Spleen (tissue), 11 donors: Measurements from ENCODE around the gene ZNF296. TPM values are rescaled to one million over a fixed set of nuclear protein-coding genes. Genes with fewer than 3 reads are reported as not detected.
A peak's percentile ranks its signal among the peaks of the same experiment; 100 is the strongest.
"Not testable (repeated sequence)": the region's sequence is repeated elsewhere in the genome, so short reads cannot be mapped to it uniquely, and the experiment has no call there.

Source experiments
- DNase-seq: peaks from one replicate; pipeline ENCODE4 v3.0.0-alpha.2; 2020
- H3K27ac ChIP-seq, 8 donors: fragments of 200-600 bp; sonication (generic) in 7 of 8; 1 replicate in 4 of 8; 2 replicates in 4 of 8; pipeline versions ENCODE4 v1.5.0 to v1.8.0; 2016 to 2021; ENCODE audit warnings: inconsistent platforms in 4 of 8, mild to moderate bottlenecking in 4 of 8, moderate library complexity in 1 of 8
- H3K27me3 ChIP-seq, 7 donors: fragments of 200-600 bp; sonication (generic) in 6 of 7; replicated peaks in 1 of 7; 1 replicate in 4 of 7; 2 replicates in 3 of 7; pipeline versions ENCODE4 v1.5.0 to v1.8.0; 2016 to 2021; ENCODE audit warnings: inconsistent platforms in 3 of 7, mild to moderate bottlenecking in 1 of 7
- H3K36me3 ChIP-seq, 6 donors: fragments of 200-600 bp; sonication (generic) in 5 of 6; 1 replicate in 4 of 6; 2 replicates in 2 of 6; pipeline versions ENCODE4 v1.5.0 to v1.8.0; 2016 to 2021; ENCODE audit warnings: inconsistent platforms in 2 of 6
- H3K4me1 ChIP-seq, 6 donors: fragments of 200-600 bp; sonication (generic) in 5 of 6; 1 replicate in 3 of 6; 2 replicates in 3 of 6; pipeline versions ENCODE4 v1.5.0 to v1.8.0; 2016 to 2021; ENCODE audit warnings: inconsistent platforms in 3 of 6
- H3K4me3 ChIP-seq, 8 donors: fragments of 200-600 bp; sonication (generic) in 7 of 8; 1 replicate in 4 of 8; 2 replicates in 4 of 8; pipeline versions ENCODE4 v1.5.0 to v1.8.0; 2016 to 2021; ENCODE audit warnings: inconsistent platforms in 4 of 8, mild to moderate bottlenecking in 4 of 8, moderate library complexity in 2 of 8
- H3K9me3 ChIP-seq, 8 donors: fragments of 200-600 bp; sonication (generic) in 7 of 8; 1 replicate in 4 of 8; 2 replicates in 4 of 8; pipeline versions ENCODE4 v1.5.0 to v1.8.0; 2016 to 2021; ENCODE audit warnings: inconsistent platforms in 4 of 8
- POLR2A ChIP-seq, 3 donors: fragments of 450-650 bp; IDR thresholded peaks; one replicate each; pipeline ENCODE4 v1.5.1; 2017; ENCODE audit warnings: antibody characterized with exemption in 3 of 3, mild to moderate bottlenecking in 1 of 3
- POLR2AphosphoS5 ChIP-seq, 3 donors: sonication (generic); formaldehyde crosslinking; IDR thresholded peaks; one replicate each; pipeline ENCODE4 v1.5.1; 2017; ENCODE audit warnings: antibody characterized with exemption in 3 of 3
- WGBS, 5 donors: extraction: QIAGEN DNeasy Blood & Tissue Kit in 3 of 5; methylation state at CpG; one replicate each; pipeline versions ENCODE4 v1.1.5 to v1.1.7; 2013 to 2018; 5-methylcytosine and 5-hydroxymethylcytosine counted together
- intact Hi-C: fragments of 100-400 bp; cut with DNase I; formaldehyde crosslinking; loops from one replicate; pipeline ENCODE4 v1.15.0; 2023; ENCODE audit warnings: low total_unique reads
- polyA plus RNA-seq, 3 donors: library from polyadenylated mRNA; stranded (reverse); fragments of 200-250 nt; gene quantifications; one replicate each; pipeline ENCODE4 v1.2.1, GENCODE V29; 2013
- total RNA-seq, 7 donors: library from RNA; depleted of rRNA in 3 of 7; stranded (reverse); fragments of >200 nt in 3 of 7; fragmentation: NEBNext Ultra II Directional in 4 of 7; extraction: Animal tissue kit (Norgen Biotek cat#: 25700) in 4 of 7; gene quantifications; one replicate each; pipeline versions ENCODE4 v1.1.0 to v1.2.1, GENCODE V29; 2016 to 2021
- TF ChIP-seq, protein P1 (sequence below), 11 experiments: fragments of 200-600 bp in 7 of 11; fragments of 450-650 bp in 4 of 11; sonication (generic) in 4 of 11; IDR thresholded peaks in 8 of 11; conservative IDR thresholded peaks in 3 of 11; 1 replicate in 7 of 11; 2 replicates in 4 of 11; pipeline versions ENCODE4 v1.4.0 to v1.8.0; 2016 to 2021; ENCODE audit warnings: antibody characterized with exemption in 11 of 11, inconsistent platforms in 4 of 11, mild to moderate bottlenecking in 1 of 11
- donor health status: healthy with polysubstance abuse.
- donor health status: DM: no; HTN: no; CAD: no; lungs with moderate emphysema.
- donor health status: DM: no; HTN: no; CAD: no.
- donor health status: Bipolar disorder and iron deficiency.
- donor health status: healthy.
- donor health status: DM: no; HTN: no; CAD: no.
- donor health status: DM: yes; HTN: yes; CAD: no.

The ZNF296 gene
- total and polyA plus RNA-seq, 10 donors: 3.9 to 11.9 (median 7.4) TPM

DNA sequence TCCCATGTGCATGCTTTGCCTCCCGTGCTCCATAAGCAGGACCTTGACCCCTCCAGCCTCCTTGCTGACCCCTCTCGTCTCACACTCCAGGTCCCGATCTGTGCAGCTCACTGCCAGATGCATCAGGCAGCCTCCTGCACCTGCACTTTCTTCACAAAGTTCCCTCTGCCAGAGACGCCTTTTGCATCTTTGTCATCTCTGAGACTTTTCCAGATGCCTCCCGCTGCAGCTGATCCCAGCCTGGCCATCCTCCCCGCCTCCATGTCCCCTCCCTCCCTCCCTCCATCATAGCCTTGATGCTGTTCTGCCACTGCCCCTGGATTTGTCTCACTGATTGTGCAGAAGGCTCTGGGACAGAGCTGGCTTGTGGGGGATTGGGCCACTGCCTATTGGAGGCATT is 46.6 kb upstream of the ZNF296 start:
- no peak overlapping the region for H3K27ac ChIP-seq
- WGBS, 5 donors: 75 to 90% (median 88%) methylated on average over 6 of the region's 6 CpGs

GRCh38 chr19:45121827-45122345 is 45.6 kb upstream of the ZNF296 start:
- no peak overlapping the region for H3K27ac ChIP-seq
- peaks cover 24 to 72% (median 61%) of the 10 kb centered on the region in 6 donors for H3K4me1 ChIP-seq
- peaks cover 0 to 8% (median 0%) of the 10 kb centered on the region in 6 donors for H3K36me3 ChIP-seq
- intact Hi-C loops: no loop called here
- no peaks in the 10 kb centered on the region for H3K27me3 ChIP-seq
- TF ChIP-seq POLR2AphosphoS5 (IDR thresholded peaks at IDR 0.05) (no peak), POLR2A (IDR thresholded peaks at IDR 0.05) (no peak)
- TF ChIP-seq, protein P1, sequence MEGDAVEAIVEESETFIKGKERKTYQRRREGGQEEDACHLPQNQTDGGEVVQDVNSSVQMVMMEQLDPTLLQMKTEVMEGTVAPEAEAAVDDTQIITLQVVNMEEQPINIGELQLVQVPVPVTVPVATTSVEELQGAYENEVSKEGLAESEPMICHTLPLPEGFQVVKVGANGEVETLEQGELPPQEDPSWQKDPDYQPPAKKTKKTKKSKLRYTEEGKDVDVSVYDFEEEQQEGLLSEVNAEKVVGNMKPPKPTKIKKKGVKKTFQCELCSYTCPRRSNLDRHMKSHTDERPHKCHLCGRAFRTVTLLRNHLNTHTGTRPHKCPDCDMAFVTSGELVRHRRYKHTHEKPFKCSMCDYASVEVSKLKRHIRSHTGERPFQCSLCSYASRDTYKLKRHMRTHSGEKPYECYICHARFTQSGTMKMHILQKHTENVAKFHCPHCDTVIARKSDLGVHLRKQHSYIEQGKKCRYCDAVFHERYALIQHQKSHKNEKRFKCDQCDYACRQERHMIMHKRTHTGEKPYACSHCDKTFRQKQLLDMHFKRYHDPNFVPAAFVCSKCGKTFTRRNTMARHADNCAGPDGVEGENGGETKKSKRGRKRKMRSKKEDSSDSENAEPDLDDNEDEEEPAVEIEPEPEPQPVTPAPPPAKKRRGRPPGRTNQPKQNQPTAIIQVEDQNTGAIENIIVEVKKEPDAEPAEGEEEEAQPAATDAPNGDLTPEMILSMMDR (IDR thresholded peaks at IDR 0.05 in 8 of 11, conservative IDR thresholded peaks at IDR 0.05 in 3 of 11): no peak
- no peak overlapping the region for H3K4me3 ChIP-seq
- 65 to 76% (median 72%) methylated on average over 10 to 11 of the region's 11 CpGs for WGBS, 5 donors
- no peaks in the 10 kb centered on the region for H3K9me3 ChIP-seq
- DNase-seq: no peak

More for the DNA sequence above, 46.6 kb upstream of the ZNF296 start:
- H3K27me3 ChIP-seq: no peaks in the 10 kb centered on the region
- no peaks in the 10 kb centered on the region for H3K9me3 ChIP-seq
- no peak for DNase-seq
- H3K4me1 ChIP-seq: peaks cover 17 to 63% (median 51%) of the 10 kb centered on the region in 6 donors
- intact Hi-C loops: no loop called here
- peaks cover 0 to 8% (median 0%) of the 10 kb centered on the region in 6 donors for H3K36me3 ChIP-seq
- H3K4me3 ChIP-seq: no peak overlapping the region
- TF ChIP-seq, protein P1 (IDR thresholded peaks at IDR 0.05 in 8 of 11, conservative IDR thresholded peaks at IDR 0.05 in 3 of 11): no peak
- no peak for TF ChIP-seq POLR2AphosphoS5 (IDR thresholded peaks at IDR 0.05)
- no peak for TF ChIP-seq POLR2A (IDR thresholded peaks at IDR 0.05)

GRCh38 chr19:45119582-45119981 is 43.3 kb upstream of the ZNF296 start:
- TF ChIP-seq POLR2A (IDR thresholded peaks at IDR 0.05) (no peak), POLR2AphosphoS5 (IDR thresholded peaks at IDR 0.05) (no peak)
- TF ChIP-seq, protein P1 (IDR thresholded peaks at IDR 0.05 in 8 of 11, conservative IDR thresholded peaks at IDR 0.05 in 3 of 11): no peak
- intact Hi-C loops: no loop called here
- WGBS, 5 donors: 86 to 95% (median 90%) methylated on average over 6 of the region's 6 CpGs
- Histone ChIP-seq H3K27ac (peak overlapping the region in 1 of 8 donors; percentile 69), H3K4me3 (no peak overlapping the region), H3K9me3 (no peaks in the 10 kb centered on the region), H3K36me3 (peaks cover 0 to 8% (median 0%) of the 10 kb centered on the region in 6 donors), H3K4me1 (peaks cover 21 to 82% (median 62%) of the 10 kb centered on the region in 6 donors), H3K27me3 (no peaks in the 10 kb centered on the region)
- no peak for DNase-seq

GRCh38 chr19:45118591-45119355 is 42.5 kb upstream of the ZNF296 start:
- H3K9me3 ChIP-seq, intact Hi-C loops, H3K4me3 ChIP-seq, H3K27me3 ChIP-seq, DNase-seq, H3K36me3 ChIP-seq: not testable (repeated sequence)
- peak; percentile 32 to 67 (median 52) for TF ChIP-seq POLR2AphosphoS5 (IDR thresholded peaks at IDR 0.05)
- 24 to 38% (median 28%) methylated on average over 18 of the region's 18 CpGs for WGBS, 5 donors
- H3K4me1 ChIP-seq: peaks cover 21 to 90% (median 65%) of the 10 kb centered on the region in 6 donors
- peak overlapping the region in 4 of 8 donors; percentile 16 to 69 (median 38) for H3K27ac ChIP-seq
